ENCODE measurements around the gene KRT80.

DNA sequence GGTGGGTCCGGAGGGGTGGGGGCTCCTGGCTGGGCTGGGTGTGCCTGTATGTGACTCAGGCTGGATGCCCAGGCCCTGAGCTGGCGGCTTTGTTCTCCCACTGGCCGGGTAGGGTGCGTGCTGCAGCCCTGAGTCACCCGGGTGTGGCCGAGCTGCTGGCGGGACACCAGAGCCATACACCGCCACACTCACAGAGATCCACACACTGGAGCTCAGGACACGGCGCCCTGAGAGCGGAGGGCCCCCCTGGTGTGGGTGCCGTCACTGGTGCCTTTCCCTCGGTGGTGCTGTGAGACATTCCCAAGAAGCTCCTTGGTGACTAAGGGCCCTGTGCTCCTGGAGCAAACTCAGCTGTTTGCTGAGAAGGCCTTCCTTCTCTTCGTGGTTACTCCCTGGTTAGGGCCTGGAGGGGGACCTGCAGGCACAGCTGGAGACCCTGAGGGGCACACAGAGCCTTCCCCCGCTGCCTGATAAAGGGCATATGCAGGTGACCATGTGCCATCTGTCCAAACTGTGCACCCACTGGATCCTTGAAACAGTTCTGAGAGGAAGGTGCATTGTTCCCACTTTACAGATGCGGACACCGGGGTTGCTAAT is 44.3 kb downstream of the KRT80 start:
- TF ChIP-seq KDM1A (IDR thresholded peaks at IDR 0.05; ENCODE audit: low read depth) (no peak), POLR2A (IDR thresholded peaks at IDR 0.05; ENCODE audit: low read length) (no peak), CEBPB (IDR thresholded peaks at IDR 0.05) (no peak; a peak in 1 of 4 replicates), REST (IDR thresholded peaks at IDR 0.05) (no peak), RAD21 (conservative IDR thresholded peaks at IDR 0.05 in 1 of 2, IDR thresholded peaks at IDR 0.05 in 1 of 2) (peak in 1 of 2 experiments; percentile 42; a peak in 3 of 5 replicates), NFE2L2 (conservative IDR thresholded peaks at IDR 0.05; ENCODE audit: low read length) (peak; percentile 29; the same call in 1 of the 2 replicates), MAFK (IDR thresholded peaks at IDR 0.05; ENCODE audit: partially characterized antibody) (peak; percentile 89), RCOR1 (IDR thresholded peaks at IDR 0.05; ENCODE audit: low read depth, low read length) (no peak), JUN (IDR thresholded peaks at IDR 0.05) (peak; percentile 94 to 99), POLR2AphosphoS2 (conservative IDR thresholded peaks at IDR 0.05; ENCODE audit: low read length) (no peak)
- TF ChIP-seq, protein P1, sequence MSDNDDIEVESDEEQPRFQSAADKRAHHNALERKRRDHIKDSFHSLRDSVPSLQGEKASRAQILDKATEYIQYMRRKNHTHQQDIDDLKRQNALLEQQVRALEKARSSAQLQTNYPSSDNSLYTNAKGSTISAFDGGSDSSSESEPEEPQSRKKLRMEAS (IDR thresholded peaks at IDR 0.05) = peak; percentile 93
- TF ChIP-seq, protein P2, sequence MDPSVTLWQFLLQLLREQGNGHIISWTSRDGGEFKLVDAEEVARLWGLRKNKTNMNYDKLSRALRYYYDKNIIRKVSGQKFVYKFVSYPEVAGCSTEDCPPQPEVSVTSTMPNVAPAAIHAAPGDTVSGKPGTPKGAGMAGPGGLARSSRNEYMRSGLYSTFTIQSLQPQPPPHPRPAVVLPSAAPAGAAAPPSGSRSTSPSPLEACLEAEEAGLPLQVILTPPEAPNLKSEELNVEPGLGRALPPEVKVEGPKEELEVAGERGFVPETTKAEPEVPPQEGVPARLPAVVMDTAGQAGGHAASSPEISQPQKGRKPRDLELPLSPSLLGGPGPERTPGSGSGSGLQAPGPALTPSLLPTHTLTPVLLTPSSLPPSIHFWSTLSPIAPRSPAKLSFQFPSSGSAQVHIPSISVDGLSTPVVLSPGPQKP (IDR thresholded peaks at IDR 0.05; ENCODE audit: low read depth, low read length) = no peak
- TF ChIP-seq, protein P3, sequence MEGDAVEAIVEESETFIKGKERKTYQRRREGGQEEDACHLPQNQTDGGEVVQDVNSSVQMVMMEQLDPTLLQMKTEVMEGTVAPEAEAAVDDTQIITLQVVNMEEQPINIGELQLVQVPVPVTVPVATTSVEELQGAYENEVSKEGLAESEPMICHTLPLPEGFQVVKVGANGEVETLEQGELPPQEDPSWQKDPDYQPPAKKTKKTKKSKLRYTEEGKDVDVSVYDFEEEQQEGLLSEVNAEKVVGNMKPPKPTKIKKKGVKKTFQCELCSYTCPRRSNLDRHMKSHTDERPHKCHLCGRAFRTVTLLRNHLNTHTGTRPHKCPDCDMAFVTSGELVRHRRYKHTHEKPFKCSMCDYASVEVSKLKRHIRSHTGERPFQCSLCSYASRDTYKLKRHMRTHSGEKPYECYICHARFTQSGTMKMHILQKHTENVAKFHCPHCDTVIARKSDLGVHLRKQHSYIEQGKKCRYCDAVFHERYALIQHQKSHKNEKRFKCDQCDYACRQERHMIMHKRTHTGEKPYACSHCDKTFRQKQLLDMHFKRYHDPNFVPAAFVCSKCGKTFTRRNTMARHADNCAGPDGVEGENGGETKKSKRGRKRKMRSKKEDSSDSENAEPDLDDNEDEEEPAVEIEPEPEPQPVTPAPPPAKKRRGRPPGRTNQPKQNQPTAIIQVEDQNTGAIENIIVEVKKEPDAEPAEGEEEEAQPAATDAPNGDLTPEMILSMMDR (IDR thresholded peaks at IDR 0.05) = no peak
